ENCODE measurements around the gene RPL21.

The RPL21 gene

DNA sequence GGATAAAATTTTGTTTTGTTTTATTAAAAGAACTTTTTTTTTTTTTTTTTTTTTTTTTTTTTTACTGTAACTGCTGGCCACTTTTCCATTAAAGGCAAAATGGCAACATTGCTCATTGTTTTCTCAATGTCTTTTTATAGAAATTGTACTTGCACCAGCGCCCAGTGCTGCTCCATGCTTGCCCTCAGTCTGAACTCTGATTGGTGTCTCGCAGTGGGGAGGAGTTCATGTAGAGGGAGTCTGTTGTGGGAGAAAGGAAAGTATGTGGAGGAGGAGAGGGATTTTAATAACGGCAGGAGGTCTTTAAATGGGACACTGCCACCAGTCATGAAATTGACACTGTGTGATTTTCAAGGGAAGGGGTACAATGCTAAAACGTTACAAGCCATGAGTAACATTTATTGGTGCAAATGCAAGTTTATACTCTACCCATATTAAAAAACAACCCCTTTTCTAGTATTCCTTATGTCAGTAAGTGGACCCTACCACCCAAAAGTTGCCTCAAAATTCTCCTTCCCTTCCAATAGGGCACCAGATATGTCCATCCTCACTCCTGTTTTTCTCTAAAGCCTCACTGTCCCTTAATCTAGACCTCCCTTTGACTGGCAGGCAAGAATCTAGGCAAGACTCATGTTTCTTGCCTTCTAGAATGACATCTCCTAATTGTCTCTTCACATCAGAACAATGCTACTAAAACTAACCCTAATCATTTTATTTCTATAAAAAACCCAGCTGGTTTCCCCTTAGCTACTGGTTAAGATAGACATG lies 22.5 kb downstream of the RPL21 start:
- DNase-seq (ENCODE audit: low read depth) = no peak
- TF ChIP-seq CTCF (IDR thresholded peaks at IDR 0.05; ENCODE audit: insufficient read depth, low read depth, low read length, missing control alignments) = no peak
- H3K4me3 ChIP-seq (ENCODE audit: low read depth, low read length) = no peak overlapping the region

DNA sequence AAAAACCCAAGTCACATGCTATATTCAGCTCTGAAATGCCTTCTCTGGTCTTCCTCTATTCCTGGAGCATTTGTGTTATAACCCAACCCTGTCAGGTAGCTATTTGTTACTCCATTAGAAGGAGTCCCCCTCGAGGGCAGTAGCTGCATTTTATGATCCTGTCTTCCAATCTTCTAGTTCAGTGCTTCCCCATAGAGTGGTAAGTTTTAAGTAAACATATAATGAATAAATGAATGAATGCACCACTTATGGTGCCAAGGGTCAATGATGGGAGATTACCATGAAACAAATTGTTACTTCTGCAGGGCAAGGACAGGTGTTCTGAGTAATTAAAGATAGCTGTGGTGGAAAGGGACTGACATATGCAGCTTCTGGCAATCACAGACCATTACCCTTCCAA lies 23.3 kb downstream of the RPL21 start:
- no peak overlapping the region for H3K4me3 ChIP-seq (ENCODE audit: low read depth, low read length)
- no peak for TF ChIP-seq CTCF (IDR thresholded peaks at IDR 0.05; ENCODE audit: insufficient read depth, low read depth, low read length, missing control alignments)
- no peak for DNase-seq (ENCODE audit: low read depth)

GRCh38 chr13:27276188-27276587 lies 24.8 kb downstream of the RPL21 start:
- H3K4me3 ChIP-seq (ENCODE audit: low read depth, low read length) = no peak overlapping the region
- no peak for DNase-seq (ENCODE audit: low read depth)
- TF ChIP-seq CTCF (IDR thresholded peaks at IDR 0.05; ENCODE audit: insufficient read depth, low read depth, low read length, missing control alignments) = no peak

DNA sequence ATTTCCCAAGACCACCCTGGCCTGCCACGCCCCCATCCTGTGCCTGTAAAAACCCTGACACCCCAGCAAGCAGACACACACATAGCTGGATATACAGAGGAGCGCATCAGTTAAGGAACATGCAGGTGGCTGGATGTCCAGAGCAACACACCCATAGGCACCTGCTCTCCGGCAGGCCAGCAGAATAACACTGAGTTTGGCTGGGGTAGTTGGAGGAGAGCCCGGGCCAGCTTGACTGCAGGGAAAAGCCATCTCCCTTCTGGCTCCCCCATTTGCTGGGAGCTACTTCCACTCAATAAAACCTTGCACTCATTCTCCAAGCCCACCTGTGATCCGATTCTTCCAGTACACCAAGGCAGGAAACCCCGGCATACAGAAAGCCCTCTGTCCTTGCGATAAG lies 28.1 kb downstream of the RPL21 start:
- no peak for TF ChIP-seq CTCF (IDR thresholded peaks at IDR 0.05; ENCODE audit: insufficient read depth, low read depth, low read length, missing control alignments)
- no peak for DNase-seq (ENCODE audit: low read depth)
- H3K4me3 ChIP-seq (ENCODE audit: low read depth, low read length) = no peak overlapping the region

GRCh38 chr13:27280009-27280656 lies 28.8 kb downstream of the RPL21 start:
- no peak overlapping the region for H3K4me3 ChIP-seq (ENCODE audit: low read depth, low read length)
- no peak for TF ChIP-seq CTCF (IDR thresholded peaks at IDR 0.05; ENCODE audit: insufficient read depth, low read depth, low read length, missing control alignments)
- DNase-seq (ENCODE audit: low read depth) = no peak

GRCh38 chr13:27280841-27281240 lies 29.5 kb downstream of the RPL21 start:
- H3K4me3 ChIP-seq (ENCODE audit: low read depth, low read length) = no peak overlapping the region
- TF ChIP-seq CTCF (IDR thresholded peaks at IDR 0.05; ENCODE audit: insufficient read depth, low read depth, low read length, missing control alignments) = no peak
- no peak for DNase-seq (ENCODE audit: low read depth)

All from GM12865 (cell line).